GM21381 (cell line): ENCODE data around the gene SIGLEC15.

Experiments used
- ATAC-seq: cut with Tn5 transposase; IDR thresholded peaks from one replicate; pipeline ENCODE4 v1.9.1; 2021; ENCODE audit warnings: mild to moderate bottlenecking, moderate library complexity; ENCODE audit not compliant: unreplicated experiment

Gene SIGLEC15

DNA sequence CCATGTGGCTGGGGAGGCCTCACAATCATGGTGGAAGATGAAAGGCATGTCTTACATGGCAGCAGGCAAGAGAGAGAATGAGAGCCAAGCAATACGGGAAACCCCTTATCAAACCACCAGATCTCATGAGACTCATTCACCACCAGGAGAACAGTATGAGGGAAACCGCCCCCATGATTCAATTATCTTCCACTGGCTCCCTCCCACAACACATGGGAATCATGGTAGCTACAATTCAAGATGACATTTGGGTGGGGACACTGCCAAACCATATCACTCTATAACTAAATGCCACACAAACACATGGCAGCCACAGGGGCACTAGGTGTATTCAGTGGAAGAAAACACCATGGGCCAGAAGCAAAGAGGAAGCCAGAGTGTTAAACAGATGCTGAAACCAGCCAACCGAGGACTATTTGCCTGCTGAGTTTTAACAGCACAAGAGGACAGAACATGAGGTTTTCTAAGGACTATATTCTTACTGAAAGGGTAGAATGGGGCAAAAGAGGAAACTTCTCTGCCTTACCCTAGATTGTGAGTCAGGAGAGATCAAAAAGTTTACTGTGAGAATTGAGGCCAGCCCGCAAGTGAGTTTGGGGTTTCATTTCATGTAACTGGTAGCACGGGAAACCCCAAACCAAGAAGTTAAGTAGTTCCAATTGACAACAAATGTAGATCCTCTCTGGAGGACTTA, 49.2 kb downstream of the SIGLEC15 start:
- peak; percentile 89 for ATAC-seq

DNA sequence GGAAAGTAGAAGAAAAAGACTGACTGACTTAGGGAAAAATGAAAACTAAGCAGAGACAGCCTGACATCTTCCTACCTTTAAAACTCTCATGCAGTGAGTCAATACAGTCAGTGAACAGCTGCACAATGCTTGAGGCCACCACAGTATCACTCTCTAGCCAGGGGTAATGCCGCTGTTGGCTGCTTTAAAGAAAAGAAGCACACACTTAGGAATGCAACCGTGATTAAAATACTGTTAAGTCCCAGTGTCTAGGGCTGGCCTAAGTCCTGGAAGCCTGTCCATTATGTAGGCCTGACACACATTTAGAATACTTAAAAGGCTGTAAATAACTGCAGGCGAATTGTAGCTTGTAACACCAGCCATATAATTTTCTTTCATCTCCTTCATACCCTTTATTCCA, 50.7 kb downstream of the SIGLEC15 start:
- no peak for ATAC-seq

DNA sequence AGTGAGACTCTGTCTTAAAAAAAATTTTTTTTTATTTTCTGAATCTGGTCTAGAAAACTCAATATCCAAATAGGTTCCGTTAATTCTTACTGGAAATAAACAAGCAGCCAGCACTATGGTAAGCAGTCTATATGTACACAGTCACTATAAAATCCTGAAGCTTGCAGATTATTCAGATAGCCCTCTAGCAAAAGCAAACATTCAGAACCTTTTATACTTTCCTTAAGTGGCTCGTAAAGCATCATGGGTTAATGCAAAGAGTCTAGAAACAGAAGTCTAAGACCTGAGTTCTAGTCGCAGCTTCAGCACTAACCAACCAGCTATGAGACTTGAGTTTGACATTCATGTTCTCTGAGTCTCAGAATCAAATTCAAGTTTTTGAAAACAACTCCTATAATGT, 51.9 kb downstream of the SIGLEC15 start:
- ATAC-seq = no peak

DNA sequence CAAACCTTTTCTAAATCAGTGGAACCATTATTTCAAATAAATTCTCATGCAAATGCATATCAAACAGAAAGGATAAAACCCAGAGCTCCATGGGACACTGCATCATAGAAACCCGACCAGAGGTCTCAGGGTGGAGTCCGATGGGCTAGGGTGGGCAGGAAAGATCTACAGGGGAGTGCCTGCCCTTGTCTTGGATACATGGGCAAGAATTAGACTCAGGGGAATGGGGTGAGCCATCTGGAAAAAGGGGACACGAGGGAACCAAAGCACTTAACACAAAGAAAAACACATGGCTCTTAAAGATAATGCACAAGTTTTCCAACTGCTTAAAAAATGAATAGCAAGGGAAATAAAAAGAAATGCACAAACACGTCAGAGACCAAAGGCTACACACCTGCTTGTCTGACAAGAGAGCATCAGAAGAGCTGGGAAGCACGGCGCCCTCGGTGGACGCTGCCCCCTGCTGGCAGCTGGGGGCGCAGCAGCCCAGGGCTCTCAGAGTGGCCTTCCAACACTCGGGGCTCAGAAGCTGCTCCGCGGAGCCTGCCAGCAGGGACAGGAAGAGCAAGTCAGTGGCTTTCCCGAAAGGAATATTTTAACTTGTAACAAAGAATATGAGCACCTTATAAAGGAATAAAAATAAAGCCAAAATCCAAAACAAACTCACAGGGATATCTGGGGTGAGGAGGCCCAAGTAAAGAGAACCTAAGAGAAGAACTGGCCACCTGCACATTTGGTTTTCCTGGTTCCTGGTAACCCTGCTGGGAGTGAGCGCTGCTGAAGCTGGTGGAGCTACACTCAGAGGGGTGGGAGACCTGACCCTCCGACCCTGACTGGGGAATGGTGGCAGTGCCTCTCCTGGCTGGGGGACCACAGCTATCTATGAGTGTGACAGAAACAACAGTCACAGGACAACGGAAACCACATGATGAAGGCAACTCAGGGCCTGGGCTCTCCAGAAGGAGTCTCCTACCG, 54.5 kb downstream of the SIGLEC15 start:
- ATAC-seq = peak; percentile 63

DNA sequence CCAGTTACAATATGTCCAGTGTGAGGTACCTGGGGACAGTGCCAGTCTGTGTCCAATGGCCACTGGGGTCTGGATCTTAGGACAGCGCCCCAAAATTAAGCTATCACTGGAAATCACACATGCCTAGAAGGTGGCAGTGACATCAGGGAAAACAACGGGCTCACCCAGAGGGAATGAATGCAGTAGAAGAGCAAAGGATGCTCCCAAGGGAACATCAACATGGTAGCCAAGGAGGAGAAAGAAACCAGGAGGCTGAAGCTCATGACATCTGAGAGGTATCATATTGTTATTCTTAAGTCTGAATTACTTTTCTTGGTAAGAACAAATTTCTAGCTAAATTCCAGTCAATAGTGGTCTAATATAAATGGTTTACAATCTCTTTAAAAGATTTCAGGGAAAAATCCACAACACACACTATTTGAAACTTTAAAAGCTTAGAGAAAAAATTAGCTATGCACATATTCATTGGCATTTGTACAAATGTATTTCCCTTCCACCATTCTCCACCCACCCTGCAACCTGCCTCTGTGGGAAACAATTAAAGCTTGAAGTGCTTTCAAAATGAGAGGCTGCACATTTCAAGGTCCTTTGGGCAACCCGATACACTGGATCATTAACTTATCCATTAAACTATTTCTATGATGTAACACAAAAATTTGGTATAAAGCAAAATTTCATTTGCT, 55.5 kb downstream of the SIGLEC15 start:
- ATAC-seq = no peak

DNA sequence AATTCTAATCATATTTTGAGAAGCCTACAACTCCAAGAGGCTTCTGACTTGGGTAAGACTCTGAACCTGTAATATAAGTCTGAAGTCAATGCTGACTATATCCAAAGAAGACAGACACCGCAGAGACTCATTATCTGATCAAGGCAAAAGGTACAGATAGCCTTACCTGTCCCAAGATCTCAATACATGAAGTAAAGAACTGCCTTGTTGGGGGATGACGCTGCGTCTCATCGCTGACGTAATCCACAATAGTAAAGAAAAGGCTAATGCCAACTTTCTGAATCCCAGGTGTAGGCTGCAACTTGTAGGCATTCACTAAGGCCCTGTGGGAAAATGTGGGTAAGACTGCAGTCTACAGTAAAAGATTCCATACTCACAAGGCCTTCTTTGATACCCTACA, 62.1 kb downstream of the SIGLEC15 start:
- ATAC-seq = no peak

DNA sequence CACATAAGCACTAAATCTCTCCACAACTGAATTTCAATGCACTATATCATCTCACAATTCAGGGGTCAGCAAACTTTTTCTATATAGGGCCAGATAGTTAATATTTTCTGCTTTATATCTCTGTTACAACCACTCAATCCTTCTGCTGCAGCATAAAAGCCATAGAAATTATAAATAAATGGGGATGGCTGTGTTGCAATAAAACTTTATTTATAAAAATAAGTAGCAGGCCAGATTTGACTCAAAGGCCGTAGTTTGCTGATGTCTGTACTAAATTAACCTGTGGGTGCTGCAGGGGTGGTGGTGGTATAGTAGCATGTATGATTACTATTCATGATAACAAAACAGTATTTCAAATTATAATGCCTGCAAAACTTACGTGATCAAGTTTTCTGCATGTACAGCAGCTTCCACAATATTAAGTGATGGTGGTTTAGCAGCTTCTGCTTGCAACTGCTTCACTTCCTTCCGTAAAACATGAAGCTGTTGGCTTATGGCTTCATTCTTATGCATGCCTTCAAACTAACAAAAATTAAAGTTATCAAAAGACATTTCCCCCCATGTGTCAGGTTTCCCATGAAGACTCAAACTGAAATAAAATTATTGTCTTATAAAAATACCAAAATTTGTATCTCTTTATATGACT, 64.1 kb downstream of the SIGLEC15 start:
- ATAC-seq = no peak

DNA sequence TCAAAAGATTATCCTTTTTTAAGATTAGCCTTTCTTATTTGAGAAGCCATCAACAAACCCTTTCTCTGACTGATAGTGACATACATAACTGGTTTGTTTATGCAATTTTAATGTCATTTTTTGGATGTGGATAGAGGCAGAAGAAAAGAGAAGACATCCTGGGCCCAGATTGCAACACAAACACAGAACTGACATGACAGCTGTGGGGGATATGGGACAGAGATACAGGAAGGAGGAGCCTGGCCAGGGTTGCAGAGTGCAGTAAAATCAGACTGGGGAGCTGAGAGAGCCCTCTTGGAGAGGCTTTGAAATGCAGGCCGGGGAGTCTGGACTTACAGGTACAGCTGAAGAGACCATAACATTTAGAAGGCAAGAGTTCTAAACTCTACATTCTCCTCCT, 65.1 kb downstream of the SIGLEC15 start:
- ATAC-seq = no peak

DNA sequence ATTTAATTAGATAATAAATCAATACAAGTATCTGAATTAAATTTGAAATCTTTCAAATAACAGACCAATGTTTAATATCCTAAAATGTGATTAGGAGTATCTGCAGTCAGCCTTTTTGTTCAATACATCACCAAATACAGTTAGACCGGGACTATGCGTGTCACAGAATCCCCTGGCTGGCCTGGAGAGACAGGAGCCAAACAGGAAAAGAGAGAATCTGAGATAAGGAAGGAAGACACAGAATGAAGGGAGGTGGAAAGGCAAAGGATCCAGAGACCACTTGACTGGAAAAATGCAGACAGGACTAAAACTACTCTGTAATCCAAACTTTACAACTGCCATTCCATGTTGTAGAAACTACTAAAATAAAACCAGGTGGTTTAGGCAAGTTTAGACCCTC, 66.3 kb downstream of the SIGLEC15 start:
- no peak for ATAC-seq
